BLaER1 treated with 17β-estradiol and CSF1 and Interleukin-3, amounts not matched to agents 10 nM and 100 nM (cell line): ENCODE measurements around the gene SERPINE1.
A peak's percentile ranks its signal among the peaks of the same experiment; 100 is the strongest.

ENCODE experiments used
- H3K27ac ChIP-seq, 11 experiments: shearing (Covaris generic); formaldehyde crosslinking; 2 replicates each; pipeline ENCODE4 v1.8.1; 2022
- H3K27me3 ChIP-seq, 11 experiments: shearing (Covaris generic); formaldehyde crosslinking; 2 replicates each; pipeline ENCODE4 v1.8.1; 2022
- H3K36me3 ChIP-seq, 11 experiments: shearing (Covaris generic); formaldehyde crosslinking; 2 replicates each; pipeline ENCODE4 v1.8.1; 2022
- H3K4me1 ChIP-seq, 10 experiments: shearing (Covaris generic); formaldehyde crosslinking; 2 replicates each; pipeline ENCODE4 v1.8.1; 2022
- H3K4me2 ChIP-seq, 11 experiments: shearing (Covaris generic); formaldehyde crosslinking; 2 replicates each; pipeline ENCODE4 v1.8.1; 2022
- H3K4me3 ChIP-seq, 10 experiments: shearing (Covaris generic); formaldehyde crosslinking; 2 replicates each; pipeline ENCODE4 v1.8.1; 2022
- H3K9ac ChIP-seq, 11 experiments: shearing (Covaris generic); formaldehyde crosslinking; 2 replicates each; pipeline ENCODE4 v1.8.1; 2022
- H3K9me3 ChIP-seq, 11 experiments: shearing (Covaris generic); formaldehyde crosslinking; replicated peaks in 1 of 11; 2 replicates each; pipeline ENCODE4 v1.8.1; 2022
- H4K20me1 ChIP-seq, 11 experiments: shearing (Covaris generic); formaldehyde crosslinking; 2 replicates each; pipeline ENCODE4 v1.8.1; 2022
- Cebpa-rat ChIP-seq, 11 experiments: shearing (Covaris generic); IDR thresholded peaks; 2 replicates each; pipeline ENCODE4 v1.8.1; 2022

Gene SERPINE1

DNA sequence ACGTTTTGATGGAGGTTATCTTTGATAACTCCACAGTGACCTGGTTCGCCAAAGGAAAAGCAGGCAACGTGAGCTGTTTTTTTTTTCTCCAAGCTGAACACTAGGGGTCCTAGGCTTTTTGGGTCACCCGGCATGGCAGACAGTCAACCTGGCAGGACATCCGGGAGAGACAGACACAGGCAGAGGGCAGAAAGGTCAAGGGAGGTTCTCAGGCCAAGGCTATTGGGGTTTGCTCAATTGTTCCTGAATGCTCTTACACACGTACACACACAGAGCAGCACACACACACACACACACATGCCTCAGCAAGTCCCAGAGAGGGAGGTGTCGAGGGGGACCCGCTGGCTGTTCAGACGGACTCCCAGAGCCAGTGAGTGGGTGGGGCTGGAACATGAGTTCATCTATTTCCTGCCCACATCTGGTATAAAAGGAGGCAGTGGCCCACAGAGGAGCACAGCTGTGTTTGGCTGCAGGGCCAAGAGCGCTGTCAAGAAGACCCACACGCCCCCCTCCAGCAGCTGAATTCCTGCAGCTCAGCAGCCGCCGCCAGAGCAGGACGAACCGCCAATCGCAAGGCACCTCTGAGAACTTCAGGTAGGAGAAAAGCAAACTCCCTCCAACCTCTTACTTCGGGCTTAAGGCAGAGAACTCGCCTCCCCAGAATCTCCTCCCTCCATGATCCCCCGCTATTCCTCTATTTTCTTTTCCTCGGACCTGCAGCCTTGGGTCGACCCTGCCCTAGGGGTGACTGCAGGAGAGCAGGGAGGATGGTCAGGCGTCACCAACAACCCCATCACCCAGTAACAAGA is at the start of gene SERPINE1:
Gene SERPINE1, plus strand, starts transcription at position 454 of the 809 bp plus-strand sequence. CDS start 1,290 bp downstream, outside the sequence.
- peak within 1 kb of the TSS in 9 of 11 experiments; percentile 33 to 66 (median 47); a peak in 16 of 22 replicates for H3K9ac ChIP-seq
- peaks cover 60 to 77% (median 69%) of the 10 kb centered on the region in 10 experiments for H3K4me1 ChIP-seq
- H3K4me2 ChIP-seq = peak within 1 kb of the TSS; percentile 77 to 94 (median 88)

GRCh38 chr7:101077303-101078086 is 49.4 kb upstream of the SERPINE1 start:
- H3K36me3 ChIP-seq = no peaks in the 10 kb centered on the region

More for the DNA sequence above, at the start of gene SERPINE1:
- H3K4me3 ChIP-seq = peak within 1 kb of the TSS in 6 of 10 experiments; percentile 10 to 47 (median 34); a peak in 8 of 20 replicates
- no peaks in the 10 kb centered on the region for H3K9me3 ChIP-seq
- H3K36me3 ChIP-seq = no peaks in the 10 kb centered on the region
- peaks cover 0 to 28% (median 0%) of the 10 kb centered on the region in 11 experiments; a peak in 4 of 22 replicates for H3K27me3 ChIP-seq
- peak within 1 kb of the TSS in 10 of 11 experiments; percentile 55 to 75 (median 72); a peak in 20 of 22 replicates for H3K27ac ChIP-seq
- H4K20me1 ChIP-seq = no peaks in the 10 kb centered on the region
- TF ChIP-seq Cebpa-rat (IDR thresholded peaks at IDR 0.05) = no peak

DNA sequence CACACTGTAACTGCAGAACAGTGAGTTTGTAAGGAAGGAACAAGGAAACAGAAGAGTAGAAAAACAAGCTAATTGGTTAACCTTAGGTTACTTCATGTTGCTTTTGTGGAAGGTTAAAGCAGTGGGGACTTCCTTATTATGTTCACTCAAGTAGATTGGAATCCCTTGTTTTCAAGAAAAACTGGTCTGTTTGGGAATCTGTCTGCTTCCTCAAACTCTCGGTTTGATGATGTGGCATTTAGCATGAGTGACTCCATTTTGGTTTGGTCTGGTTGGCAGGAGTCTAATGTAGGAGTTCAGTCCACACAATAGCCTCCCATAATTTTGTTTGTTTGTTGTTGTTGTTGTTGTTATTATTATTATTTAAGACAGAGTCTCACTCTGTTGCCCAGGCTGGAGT is 45.5 kb upstream of the SERPINE1 start:
- H3K4me3 ChIP-seq = no peak overlapping the region
- H3K4me2 ChIP-seq = 0 out of 22 replicates have a peak overlapping the region, but pooled peaks of 1 of the 11 experiments have one; percentile 1
- H3K9me3 ChIP-seq = no peaks in the 10 kb centered on the region
- H3K9ac ChIP-seq = no peak overlapping the region
- no peaks in the 10 kb centered on the region; a peak in 2 of 22 replicates for H3K36me3 ChIP-seq
- H4K20me1 ChIP-seq = peaks cover 0 to 2% (median 0%) of the 10 kb centered on the region in 11 experiments; a peak in 3 of 22 replicates
- H3K27me3 ChIP-seq = no peaks in the 10 kb centered on the region
- H3K27ac ChIP-seq = no peak overlapping the region
- H3K4me1 ChIP-seq = peaks cover 18 to 36% (median 31%) of the 10 kb centered on the region in 10 experiments
- TF ChIP-seq Cebpa-rat (IDR thresholded peaks at IDR 0.05) = no peak

More at GRCh38 chr7:101077303-101078086, 49.4 kb upstream of the SERPINE1 start:
- H3K4me3 ChIP-seq = peak overlapping the region in 2 of 10 experiments; percentile 1 to 29; a peak in 3 of 20 replicates
- H3K27ac ChIP-seq = peak overlapping the region in 7 of 11 experiments; percentile 4 to 50 (median 21); a peak in 7 of 22 replicates
- peak overlapping the region; percentile 61 to 81 (median 74) for H3K4me2 ChIP-seq
- peak overlapping the region in 2 of 11 experiments; percentile 18 to 28; a peak in 2 of 22 replicates for H3K9ac ChIP-seq
- H3K4me1 ChIP-seq = peaks cover 6 to 22% (median 18%) of the 10 kb centered on the region in 10 experiments
- H3K9me3 ChIP-seq = no peaks in the 10 kb centered on the region
- TF ChIP-seq Cebpa-rat (IDR thresholded peaks at IDR 0.05) = no peak
- H3K27me3 ChIP-seq = no peaks in the 10 kb centered on the region
- H4K20me1 ChIP-seq = no peaks in the 10 kb centered on the region

DNA sequence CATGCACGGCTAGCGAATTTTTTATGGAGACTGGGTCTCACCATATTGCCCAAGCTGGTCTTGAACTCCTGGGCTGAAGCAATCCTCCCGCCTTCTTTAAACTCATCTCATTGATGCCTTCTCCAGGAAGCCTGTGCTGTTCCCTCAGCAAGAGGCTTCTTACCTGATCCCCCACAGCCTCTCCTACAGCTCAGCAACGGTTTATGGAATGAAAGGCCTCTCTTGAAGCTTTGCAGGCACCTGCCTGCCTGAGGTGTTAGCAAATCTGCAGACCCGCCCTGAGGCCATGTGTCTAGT is 42.1 kb upstream of the SERPINE1 start:
- Histone ChIP-seq H3K27ac (peak overlapping the region; percentile 90 to 98 (median 96); a peak in 21 of 22 replicates), H3K9ac (peak overlapping the region; percentile 90 to 97 (median 95)), H3K9me3 (peaks cover 0 to 17% (median under 1%) of the 10 kb centered on the region in 11 experiments; a peak in 6 of 22 replicates), H3K27me3 (no peaks in the 10 kb centered on the region), H3K36me3 (peaks cover 29 to 34% (median 33%) of the 10 kb centered on the region in 11 experiments), H3K4me2 (peak overlapping the region; percentile 88 to 99 (median 95)), H3K4me3 (peak overlapping the region; percentile 77 to 96 (median 85)), H3K4me1 (peaks cover 24 to 52% (median 35%) of the 10 kb centered on the region in 10 experiments), H4K20me1 (peaks cover 13 to 36% (median 28%) of the 10 kb centered on the region in 11 experiments; a peak in 20 of 22 replicates)
- TF ChIP-seq Cebpa-rat (IDR thresholded peaks at IDR 0.05) = no peak

- Histone ChIP-seq H3K4me3 (peak within 1 kb of the TSS; percentile 77 to 96 (median 85)), H3K9me3 (peaks cover 0 to 21% (median 5%) of the 10 kb centered on the region in 11 experiments; a peak in 7 of 22 replicates), H3K36me3 (peaks cover 34 to 39% (median 38%) of the 10 kb centered on the region in 11 experiments), H3K27me3 (no peaks in the 10 kb centered on the region), H3K27ac (peak within 1 kb of the TSS; percentile 90 to 98 (median 96)), H4K20me1 (peaks cover 18 to 42% (median 33%) of the 10 kb centered on the region in 11 experiments; a peak in 20 of 22 replicates), H3K4me1 (peaks cover 24 to 50% (median 34%) of the 10 kb centered on the region in 10 experiments), H3K9ac (peak within 1 kb of the TSS; percentile 90 to 97 (median 95)), H3K4me2 (peak within 1 kb of the TSS; percentile 88 to 99 (median 95))
- peak in 2 of 11 experiments; percentile 27 to 48; a peak in 1 of 22 replicates for TF ChIP-seq Cebpa-rat (IDR thresholded peaks at IDR 0.05)
Measured at GRCh38 chr7:101085162-101085964, 41.5 kb upstream of the SERPINE1 start, which contains the start of gene TRIM56. Gene TRIM56 (plus strand): TSS chr7:101085481. CDS start chr7:101087313, 1,832 bp downstream.

DNA sequence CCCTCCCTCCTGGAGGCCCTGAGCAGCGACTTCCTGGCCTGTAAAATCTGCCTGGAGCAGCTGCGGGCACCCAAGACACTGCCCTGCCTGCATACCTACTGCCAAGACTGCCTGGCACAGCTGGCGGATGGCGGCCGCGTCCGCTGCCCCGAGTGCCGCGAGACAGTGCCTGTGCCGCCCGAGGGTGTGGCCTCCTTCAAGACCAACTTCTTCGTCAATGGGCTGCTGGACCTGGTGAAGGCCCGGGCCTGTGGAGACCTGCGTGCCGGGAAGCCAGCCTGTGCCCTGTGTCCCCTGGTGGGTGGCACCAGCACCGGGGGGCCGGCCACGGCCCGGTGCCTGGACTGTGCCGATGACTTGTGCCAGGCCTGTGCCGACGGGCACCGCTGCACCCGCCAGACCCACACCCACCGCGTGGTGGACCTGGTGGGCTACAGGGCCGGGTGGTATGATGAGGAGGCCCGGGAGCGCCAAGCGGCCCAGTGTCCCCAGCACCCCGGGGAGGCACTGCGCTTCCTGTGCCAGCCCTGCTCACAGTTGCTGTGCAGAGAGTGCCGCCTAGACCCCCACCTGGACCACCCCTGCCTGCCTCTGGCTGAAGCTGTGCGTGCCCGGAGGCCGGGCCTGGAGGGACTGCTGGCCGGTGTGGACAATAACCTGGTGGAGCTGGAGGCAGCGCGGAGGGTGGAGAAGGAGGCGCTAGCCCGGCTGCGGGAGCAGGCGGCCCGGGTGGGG is 39.4 kb upstream of the SERPINE1 start:
- Histone ChIP-seq H3K4me1 (peaks cover 24 to 44% (median 34%) of the 10 kb centered on the region in 10 experiments), H3K27ac (peak overlapping the region in 9 of 11 experiments; percentile 18 to 98 (median 96); a peak in 8 of 22 replicates), H3K36me3 (peaks cover 37 to 60% (median 52%) of the 10 kb centered on the region in 11 experiments), H3K27me3 (no peaks in the 10 kb centered on the region), H3K9me3 (peaks cover 0 to 28% (median 14%) of the 10 kb centered on the region in 11 experiments; a peak in 11 of 22 replicates), H3K4me3 (peak overlapping the region in 2 of 10 experiments; percentile 78 to 86; a peak in 1 of 20 replicates), H3K4me2 (peak overlapping the region; percentile 88 to 99 (median 95); a peak in 15 of 22 replicates), H4K20me1 (peaks cover 26 to 53% (median 43%) of the 10 kb centered on the region in 11 experiments; a peak in 21 of 22 replicates), H3K9ac (peak overlapping the region in 10 of 11 experiments; percentile 26 to 97 (median 94); a peak in 9 of 22 replicates)
- TF ChIP-seq Cebpa-rat (IDR thresholded peaks at IDR 0.05) = no peak

- H3K4me2 ChIP-seq = peak overlapping the region in 1 of 11 experiments; percentile 98; a peak in 1 of 22 replicates
- H3K9ac ChIP-seq = peak overlapping the region in 3 of 11 experiments; percentile 15 to 29 (median 26); a peak in 1 of 22 replicates
- peaks cover 37 to 60% (median 52%) of the 10 kb centered on the region in 11 experiments for H3K36me3 ChIP-seq
- peaks cover 0 to 28% (median 14%) of the 10 kb centered on the region in 11 experiments; a peak in 11 of 22 replicates for H3K9me3 ChIP-seq
- H3K4me1 ChIP-seq = peaks cover 24 to 44% (median 34%) of the 10 kb centered on the region in 10 experiments
- no peak overlapping the region for H3K4me3 ChIP-seq
- H4K20me1 ChIP-seq = peaks cover 26 to 54% (median 43%) of the 10 kb centered on the region in 11 experiments; a peak in 21 of 22 replicates
- H3K27me3 ChIP-seq = no peaks in the 10 kb centered on the region
- no peak for TF ChIP-seq Cebpa-rat (IDR thresholded peaks at IDR 0.05)
- peak overlapping the region in 4 of 11 experiments; percentile 23 to 97 (median 60); a peak in 3 of 22 replicates for H3K27ac ChIP-seq
Measured at GRCh38 chr7:101088069-101088425, 38.9 kb upstream of the SERPINE1 start.
